Aorta (tissue), 5 donors: ENCODE results near the gene PANK1. TPM values are rescaled to one million over a fixed set of nuclear protein-coding genes. Genes with fewer than 3 reads are reported as not detected.

ENCODE experiments used
- ATAC-seq: fragments of 200-7000 bp; cut with Tn5 transposase; one replicate; pipeline ENCODE4 v1.9.1; 2022; ENCODE audit warnings: moderate library complexity; ENCODE audit not compliant: low FRiP score
- DNase-seq, 2 donors: peaks; one replicate each; pipeline ENCODE4 v3.0.0-alpha.2; 2020
- H3K27ac ChIP-seq, 2 donors: one replicate each; pipeline ENCODE4 v1.5.1; 2013; ENCODE audit warnings: low read length in 2 of 2, mild to moderate bottlenecking in 2 of 2, moderate library complexity in 2 of 2, control low read depth in 1 of 2, inconsistent platforms in 1 of 2, low read depth in 1 of 2
- H3K27me3 ChIP-seq, 2 donors: one replicate each; pipeline ENCODE4 v1.6.1; 2013; ENCODE audit warnings: control low read depth in 1 of 2, low read length in 1 of 2, mild to moderate bottlenecking in 1 of 2, moderate library complexity in 1 of 2; ENCODE audit not compliant: insufficient read depth in 2 of 2, control insufficient read depth in 1 of 2
- H3K36me3 ChIP-seq, 2 donors: one replicate each; pipeline ENCODE4 v1.6.1; 2013; ENCODE audit warnings: control low read depth in 1 of 2, low read length in 1 of 2, mild to moderate bottlenecking in 1 of 2; ENCODE audit not compliant: insufficient read depth in 2 of 2, control insufficient read depth in 1 of 2
- H3K4me1 ChIP-seq, 2 donors: one replicate each; pipeline ENCODE4 v1.6.1; 2013; ENCODE audit warnings: low read length in 2 of 2, control low read depth in 1 of 2, mild to moderate bottlenecking in 1 of 2, moderate library complexity in 1 of 2; ENCODE audit not compliant: insufficient read depth in 2 of 2, control insufficient read depth in 1 of 2
- H3K4me3 ChIP-seq, 2 donors: one replicate each; pipeline ENCODE4 v1.5.1; 2013; ENCODE audit warnings: low read length in 2 of 2, control low read depth in 1 of 2, mild to moderate bottlenecking in 1 of 2
- H3K9me3 ChIP-seq: one replicate; pipeline ENCODE4 v1.6.1; 2013; ENCODE audit warnings: mild to moderate bottlenecking, low read length; ENCODE audit not compliant: control insufficient read depth
- WGBS, 2 donors: extraction: QIAGEN DNeasy Blood & Tissue Kit; methylation state at CpG; one replicate each; pipeline ENCODE4 v1.1.7; 2013; 5-methylcytosine and 5-hydroxymethylcytosine counted together
- intact Hi-C, 2 donors: fragments of 100-400 bp; cut with DNase I; formaldehyde crosslinking; loops; one replicate each; pipeline versions ENCODE4 v1.14.2 to v1.15.0; 2022
- polyA plus RNA-seq, 2 donors: library from polyadenylated mRNA; stranded (reverse); fragments of 200-250 nt; gene quantifications; one replicate each; pipeline ENCODE4 v1.2.3, GENCODE V29; 2013
- total RNA-seq, 2 donors: library from RNA; stranded (reverse); fragmentation: NEBNext Ultra II Directional; extraction: Animal tissue kit (Norgen Biotek cat#: 25700); gene quantifications; one replicate each; pipeline ENCODE4 v1.2.1, GENCODE V29; 2021
- donor health status: healthy with polysubstance abuse.
- donor health status: Bipolar disorder and iron deficiency.
- donor health status: DM: no; HTN: no; CAD: no.
- donor health status: DM: no; HTN: no; CAD: no.
- donor health status: DM: yes; HTN: yes; CAD: no.

PANK1 gene
- total and polyA plus RNA-seq, 4 donors = 1.4 to 4.8 (median 2.9) TPM

DNA sequence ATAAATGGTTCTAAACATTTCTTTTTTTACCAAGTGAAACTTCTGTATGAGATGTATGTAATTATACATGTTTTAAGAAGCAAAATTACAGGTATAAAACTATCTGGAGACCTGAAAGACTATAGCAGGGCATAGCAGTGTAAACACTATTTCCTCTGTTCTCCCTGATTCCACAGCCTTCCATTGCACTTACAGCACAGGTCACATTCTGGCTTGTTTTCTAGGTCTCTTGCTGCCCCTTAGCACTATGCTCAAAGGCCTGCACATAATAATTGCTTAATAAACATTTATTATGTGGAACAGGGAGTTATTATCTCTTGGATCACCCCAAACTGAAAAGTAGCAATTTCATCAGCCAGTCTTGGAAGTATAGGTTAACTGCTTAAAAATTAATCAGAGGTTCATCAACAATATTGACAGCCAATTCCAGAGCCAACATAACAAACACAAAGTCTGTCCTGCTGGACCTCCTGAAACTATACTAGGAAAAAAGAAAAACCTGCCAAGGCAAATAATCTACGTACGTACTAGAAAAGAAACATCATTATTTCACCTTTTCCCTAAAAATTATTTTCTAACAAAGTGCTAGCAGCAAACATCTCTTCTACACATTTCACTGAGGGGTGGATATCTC is 43.2 kb downstream of the PANK1 start:
- H3K4me1 ChIP-seq = no peaks in the 10 kb centered on the region
- no peaks in the 10 kb centered on the region for H3K27me3 ChIP-seq
- ATAC-seq (no peak), DNase-seq (no peak)
- no peaks in the 10 kb centered on the region for H3K9me3 ChIP-seq
- WGBS, 2 donors = 31 to 36% methylated on average over 2 of the region's 2 CpGs
- no peak overlapping the region for H3K27ac ChIP-seq
- H3K4me3 ChIP-seq = no peak overlapping the region
- intact Hi-C loops = no loop called here
- peaks cover 0 to 2% of the 10 kb centered on the region in 2 donors for H3K36me3 ChIP-seq

DNA sequence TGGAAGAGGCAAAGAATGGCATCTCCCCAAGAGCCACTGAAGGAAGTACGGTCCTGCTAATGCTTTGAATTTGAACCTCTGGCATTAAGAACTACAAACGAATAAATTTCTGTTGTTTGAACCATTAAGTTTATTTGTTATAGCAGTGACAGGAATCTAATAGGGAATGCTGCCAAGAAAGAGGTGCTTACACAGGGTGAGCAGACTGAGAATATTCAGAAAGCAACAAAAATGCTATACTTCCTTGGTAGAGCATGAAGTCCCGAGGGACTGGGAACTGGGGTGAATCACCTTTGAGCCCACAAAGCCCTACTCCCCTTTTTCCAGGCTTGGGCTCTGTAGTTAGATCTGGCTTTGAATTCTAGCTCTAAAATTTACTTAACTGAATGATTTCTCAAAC is 45.0 kb downstream of the PANK1 start:
- H3K27me3 ChIP-seq = no peaks in the 10 kb centered on the region
- DNase-seq = no peak
- H3K27ac ChIP-seq = no peak overlapping the region
- H3K4me1 ChIP-seq = no peaks in the 10 kb centered on the region
- no peak for ATAC-seq
- H3K36me3 ChIP-seq = no peaks in the 10 kb centered on the region
- WGBS, 2 donors = 60 to 68% methylated on average over 3 of the region's 3 CpGs
- H3K4me3 ChIP-seq = no peak overlapping the region
- intact Hi-C loops = no loop called here
- H3K9me3 ChIP-seq = no peaks in the 10 kb centered on the region

DNA sequence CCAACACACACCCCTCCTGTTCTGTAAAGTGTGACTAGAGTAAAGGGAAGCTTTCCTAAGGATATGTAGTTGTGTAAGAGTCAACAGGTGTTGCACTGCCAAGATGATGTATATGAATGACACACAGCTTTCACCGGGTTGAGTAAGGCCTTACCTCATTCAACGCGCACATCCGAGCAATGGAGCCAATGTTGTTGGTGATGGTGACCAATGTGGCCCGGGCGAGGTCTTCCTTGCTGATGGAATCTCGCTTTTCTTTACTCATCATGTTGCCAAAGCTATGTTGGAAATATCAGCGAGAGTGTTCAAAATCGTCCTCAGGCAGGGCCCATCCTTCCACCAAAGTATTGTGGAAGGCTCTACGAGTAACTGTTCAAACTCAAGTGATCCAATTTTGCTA is 52.0 kb downstream of the PANK1 start:
- intact Hi-C loops = no loop called here
- Histone ChIP-seq H3K9me3 (no peaks in the 10 kb centered on the region), H3K27ac (no peak overlapping the region), H3K4me1 (peaks cover 0 to 5% of the 10 kb centered on the region in 2 donors), H3K36me3 (no peaks in the 10 kb centered on the region), H3K27me3 (no peaks in the 10 kb centered on the region), H3K4me3 (no peak overlapping the region)
- ATAC-seq (no peak), DNase-seq (no peak)
- 94% methylated on average over 10 of the region's 10 CpGs for WGBS, 2 donors

DNA sequence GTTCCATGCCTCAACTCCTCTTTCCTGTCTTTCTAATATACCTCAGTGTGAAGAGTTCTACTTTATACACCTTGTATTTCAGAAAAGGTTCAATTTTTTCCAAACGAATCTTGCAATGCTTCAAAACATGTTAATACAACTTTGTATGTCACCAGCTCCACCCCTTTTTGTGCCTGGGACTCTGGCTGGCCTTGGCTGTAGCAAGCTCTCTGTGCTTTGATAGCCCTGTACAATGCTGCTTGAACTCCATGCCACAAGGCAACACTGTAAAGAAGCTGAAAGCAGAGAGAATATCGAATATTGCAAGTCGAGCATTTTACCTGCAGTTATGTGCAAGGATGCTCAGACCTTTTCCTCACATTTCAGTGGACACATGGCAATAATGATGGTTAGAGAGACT is 52.5 kb downstream of the PANK1 start:
- H3K27me3 ChIP-seq = no peaks in the 10 kb centered on the region
- no peak for ATAC-seq
- peaks cover 0 to 5% of the 10 kb centered on the region in 2 donors for H3K4me1 ChIP-seq
- DNase-seq = no peak
- H3K36me3 ChIP-seq = no peaks in the 10 kb centered on the region
- WGBS, 2 donors = 84 to 87% methylated on average over 3 of the region's 3 CpGs
- no peaks in the 10 kb centered on the region for H3K9me3 ChIP-seq
- peak overlapping the region in 1 of 2 donors; percentile 10 for H3K27ac ChIP-seq
- intact Hi-C loops = no loop called here
- H3K4me3 ChIP-seq = no peak overlapping the region

DNA sequence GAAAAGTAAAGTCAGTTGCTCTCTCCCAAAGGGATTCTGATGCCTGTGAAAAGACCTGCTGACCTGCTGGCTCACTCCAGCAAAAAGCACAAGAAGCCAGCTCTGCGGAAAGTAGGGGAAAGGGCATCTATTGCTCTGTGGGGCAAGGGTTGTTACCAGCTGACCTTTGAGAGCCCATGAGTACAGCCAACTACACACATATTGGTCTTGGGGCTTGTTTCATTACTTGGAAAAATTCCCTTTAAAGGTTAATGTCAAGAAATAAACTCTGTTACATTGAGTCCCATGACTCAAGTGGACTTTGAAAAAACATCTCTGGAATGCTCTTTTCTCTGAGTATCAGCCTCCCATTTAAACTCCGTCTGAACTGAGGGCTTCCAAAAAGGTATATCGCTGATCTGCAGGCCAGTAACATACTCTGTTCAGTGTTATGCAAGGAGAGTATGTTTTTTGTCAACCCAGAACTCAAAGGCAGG is 53.2 kb downstream of the PANK1 start:
- WGBS, 2 donors = 42% methylated on average over 3 of the region's 3 CpGs
- intact Hi-C loops = no loop called here
- no peak for ATAC-seq
- Histone ChIP-seq H3K27ac (peak overlapping the region in 1 of 2 donors; percentile 71), H3K9me3 (no peaks in the 10 kb centered on the region), H3K4me3 (no peak overlapping the region), H3K36me3 (no peaks in the 10 kb centered on the region), H3K27me3 (no peaks in the 10 kb centered on the region), H3K4me1 (peaks cover 0 to 5% of the 10 kb centered on the region in 2 donors)
- DNase-seq = no peak

DNA sequence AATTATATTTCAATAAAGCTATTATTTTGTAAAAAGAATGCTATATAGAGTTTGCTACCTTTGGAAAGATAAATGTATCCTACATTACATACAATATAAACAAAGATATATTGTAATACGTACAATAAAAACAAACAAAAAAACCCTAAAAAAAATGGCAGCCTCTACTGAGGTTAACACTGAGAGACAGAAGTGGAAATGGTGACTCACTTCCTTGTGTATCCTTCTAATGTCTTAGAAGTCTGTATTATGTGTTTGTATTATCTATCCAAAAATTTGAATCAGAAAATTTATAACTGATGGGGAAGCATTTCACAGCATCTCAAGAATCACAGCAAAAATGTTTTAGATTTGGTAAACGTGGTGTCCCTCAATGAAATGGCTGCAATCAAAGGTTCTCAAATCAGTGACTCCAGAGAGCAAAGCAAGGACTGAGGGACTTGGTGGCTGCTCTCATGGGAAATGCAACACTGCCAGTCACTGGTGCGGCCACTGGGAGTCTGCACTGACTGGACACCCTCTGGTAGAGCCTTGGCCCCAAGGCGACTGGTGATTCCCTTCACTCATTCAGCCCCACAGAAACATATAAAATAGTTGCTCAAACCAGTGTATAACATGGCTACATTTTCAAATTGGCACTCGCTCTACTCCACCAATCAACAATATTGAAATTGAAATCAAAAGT is 53.8 kb downstream of the PANK1 start:
- H3K27ac ChIP-seq = no peak overlapping the region
- no peak for ATAC-seq
- no peak overlapping the region for H3K4me3 ChIP-seq
- no peaks in the 10 kb centered on the region for H3K27me3 ChIP-seq
- intact Hi-C loops = no loop called here
- WGBS, 2 donors = 94 to 95% methylated on average over 5 of the region's 5 CpGs
- no peak for DNase-seq
- H3K4me1 ChIP-seq = peaks cover 0 to 5% of the 10 kb centered on the region in 2 donors
- no peaks in the 10 kb centered on the region for H3K9me3 ChIP-seq
- no peaks in the 10 kb centered on the region for H3K36me3 ChIP-seq

DNA sequence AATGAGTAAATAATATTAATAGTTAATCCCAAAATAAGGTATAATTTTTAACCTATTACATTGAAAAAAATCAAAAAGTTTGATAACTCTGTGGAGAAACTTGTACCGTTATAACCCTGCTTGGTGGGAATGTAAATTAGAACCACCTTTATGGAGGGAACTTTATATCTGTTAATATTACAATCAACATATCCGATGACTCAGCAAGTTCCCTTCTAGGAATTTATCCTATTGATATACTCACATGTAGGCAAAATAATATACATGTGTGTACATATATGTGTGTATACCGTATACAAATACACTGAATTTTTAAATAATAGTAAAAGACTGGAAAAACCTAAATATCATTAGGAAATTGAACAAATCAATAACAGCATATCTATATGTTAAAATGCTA is 54.7 kb downstream of the PANK1 start:
- no peaks in the 10 kb centered on the region for H3K27me3 ChIP-seq
- no peak overlapping the region for H3K4me3 ChIP-seq
- intact Hi-C loops = no loop called here
- H3K36me3 ChIP-seq = no peaks in the 10 kb centered on the region
- no peaks in the 10 kb centered on the region for H3K9me3 ChIP-seq
- ATAC-seq (no peak), DNase-seq (no peak)
- H3K4me1 ChIP-seq = peaks cover 0 to 5% of the 10 kb centered on the region in 2 donors
- H3K27ac ChIP-seq = no peak overlapping the region
- whole genome bisulfite sequencing, 2 donors = 84% methylated on average over 3 of the region's 3 CpGs

DNA sequence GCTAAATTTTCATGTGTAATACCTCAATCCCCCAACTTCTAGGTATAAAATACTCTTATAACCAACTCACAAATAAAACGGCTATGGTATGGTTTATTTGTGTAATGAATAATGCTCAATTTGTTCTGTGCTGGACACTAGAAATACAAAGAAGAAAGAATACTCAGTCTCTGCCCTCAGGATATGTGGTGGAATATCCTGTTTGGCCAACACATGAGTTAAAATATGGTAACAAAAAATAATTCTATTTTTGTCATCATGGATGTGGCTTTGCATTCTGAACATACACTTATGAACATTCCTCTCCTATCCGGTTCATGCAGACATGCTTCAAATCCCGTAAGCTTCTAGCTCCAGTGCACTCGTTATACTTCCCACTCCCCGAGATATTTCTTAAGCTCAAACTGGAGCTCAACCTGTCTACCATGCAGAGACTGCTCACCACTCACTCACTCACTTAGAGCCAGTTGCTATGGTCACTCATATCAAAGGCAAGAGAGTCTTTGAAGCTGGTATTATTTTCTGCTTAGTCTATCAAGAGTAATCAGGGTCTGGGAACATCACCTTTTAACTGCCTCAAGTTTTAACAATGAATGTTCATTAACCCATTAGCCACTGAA is 55.8 kb downstream of the PANK1 start:
- Histone ChIP-seq H3K36me3 (no peaks in the 10 kb centered on the region), H3K9me3 (no peaks in the 10 kb centered on the region), H3K4me1 (peaks cover 0 to 5% of the 10 kb centered on the region in 2 donors), H3K4me3 (no peak overlapping the region), H3K27ac (no peak overlapping the region), H3K27me3 (no peaks in the 10 kb centered on the region)
- ATAC-seq (no peak), DNase-seq (no peak)
- WGBS, 2 donors = 40 to 47% methylated on average over 5 of the region's 5 CpGs
- intact Hi-C loops = no loop called here

DNA sequence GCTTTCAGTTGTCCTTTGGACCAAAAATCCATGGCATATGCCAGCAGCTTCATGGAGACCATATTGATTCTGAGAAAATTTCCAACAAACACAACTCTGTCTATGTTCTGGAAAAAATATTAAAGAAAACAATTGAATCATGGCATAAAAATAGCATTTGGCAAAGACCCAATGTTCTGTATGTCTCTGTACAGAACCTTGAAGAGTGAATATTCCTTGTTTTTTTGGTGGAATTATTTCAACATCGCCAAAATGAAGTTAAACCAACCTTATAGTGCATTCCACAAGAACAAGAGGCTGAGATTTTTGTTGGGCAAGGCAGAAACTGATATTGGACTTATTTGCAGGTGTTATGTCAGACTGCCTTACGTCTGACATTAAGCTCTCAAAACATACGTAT is 56.4 kb downstream of the PANK1 start:
- ATAC-seq = no peak
- Histone ChIP-seq H3K27me3 (no peaks in the 10 kb centered on the region), H3K4me1 (peaks cover 0 to 5% of the 10 kb centered on the region in 2 donors), H3K36me3 (no peaks in the 10 kb centered on the region), H3K27ac (no peak overlapping the region), H3K4me3 (no peak overlapping the region), H3K9me3 (no peaks in the 10 kb centered on the region)
- DNase-seq = no peak
- intact Hi-C loops = no loop called here
- 36 to 41% methylated on average over 3 of the region's 3 CpGs for WGBS, 2 donors
